K562 (cell line): ENCODE results near the gene PPP6R1. TPM values are rescaled to one million over a fixed set of nuclear protein-coding genes. Genes with fewer than 3 reads are reported as not detected.

Experiments used
- BRCA1 ChIP-seq, 2 experiments: fragments of 450-650 bp in 1 of 2; sonication (generic) in 1 of 2; formaldehyde crosslinking in 1 of 2; IDR thresholded peaks; 2 replicates each; pipeline versions ENCODE4 v1.5.0 to v1.6.1; 2017 to 2020; ENCODE audit warnings: mild to moderate bottlenecking in 1 of 2, missing genetic modification reagents in 1 of 2
- CBX5 ChIP-seq: IDR thresholded peaks from 2 replicates; pipeline ENCODE4 v1.6.1; 2014; ENCODE audit warnings: low read depth, borderline replicate concordance
- ETV6 ChIP-seq, 3 experiments: fragments of 150-350 bp in 1 of 3; sonication (generic) in 1 of 3; formaldehyde crosslinking in 1 of 3; IDR thresholded peaks; 2 replicates each; pipeline versions ENCODE4 v1.6.1 to v1.8.0; 2014 to 2022; ENCODE audit warnings: borderline replicate concordance in 2 of 3, low read depth in 2 of 3, antibody characterized with exemption in 1 of 3, low read length in 1 of 3, mild to moderate bottlenecking in 1 of 3, missing genetic modification reagents in 1 of 3
- FOXM1 ChIP-seq, 2 experiments: fragments of 450-650 bp in 1 of 2; sonication (generic) in 1 of 2; formaldehyde crosslinking in 1 of 2; IDR thresholded peaks; 2 replicates each; pipeline versions ENCODE4 v1.6.1 to v1.9.0; 2017 to 2022; ENCODE audit warnings: low read depth in 2 of 2, mild to moderate bottlenecking in 2 of 2, missing genetic modification reagents in 1 of 2, moderate library complexity in 1 of 2
- KAT7 ChIP-seq: sonication (generic); formaldehyde crosslinking; IDR thresholded peaks from 2 replicates; pipeline ENCODE4 v1.8.0; 2022; ENCODE audit warnings: missing genetic modification reagents, mild to moderate bottlenecking, borderline replicate concordance
- KDM2B ChIP-seq: fragments of 250-450 bp; sonication (Bioruptor Pico); IDR thresholded peaks from 2 replicates; pipeline ENCODE4 v1.8.0; 2021; ENCODE audit warnings: mild to moderate bottlenecking, moderate library complexity
- L3MBTL2 ChIP-seq: fragments of 450-650 bp; IDR thresholded peaks from 2 replicates; pipeline ENCODE4 v1.6.1; 2016; ENCODE audit warnings: mild to moderate bottlenecking, moderate library complexity
- MCM3 ChIP-seq: fragments of 450-650 bp; IDR thresholded peaks from 2 replicates; pipeline ENCODE4 v1.6.1; 2016
- MCM5 ChIP-seq: fragments of 450-650 bp; IDR thresholded peaks from 2 replicates; pipeline ENCODE4 v1.6.1; 2016; ENCODE audit warnings: low read depth
- PML ChIP-seq: IDR thresholded peaks from 2 replicates; pipeline ENCODE4 v1.6.1; 2012; ENCODE audit warnings: low read length, inconsistent platforms
- PRPF4 ChIP-seq: fragments of 200-400 bp; formaldehyde crosslinking; IDR thresholded peaks from one replicate; pipeline ENCODE4 v1.6.1; 2017; ENCODE audit warnings: low read length, low read depth, mild to moderate bottlenecking; ENCODE audit not compliant: insufficient read depth, poor library complexity, severe bottlenecking
- SAP30 ChIP-seq: fragments of 200-600 bp; sonication (generic); IDR thresholded peaks from 2 replicates; pipeline ENCODE4 v1.6.1; 2012; ENCODE audit warnings: borderline replicate concordance, low read depth, mild to moderate bottlenecking, moderate library complexity, low read length, control low read depth, inconsistent platforms; ENCODE audit not compliant: insufficient read depth, poor library complexity, severe bottlenecking
- SMARCC2 ChIP-seq: fragments of 450-650 bp; IDR thresholded peaks from 2 replicates; pipeline ENCODE4 v1.6.1; 2017; ENCODE audit warnings: antibody characterized with exemption, moderate library complexity, mild to moderate bottlenecking, low read depth
- SP1 ChIP-seq: sonication (generic); formaldehyde crosslinking; IDR thresholded peaks from 2 replicates; pipeline ENCODE4 v1.8.1; 2022; ENCODE audit warnings: mild to moderate bottlenecking, missing genetic modification reagents
- THRA ChIP-seq: fragments of 450-650 bp; IDR thresholded peaks from 2 replicates; pipeline ENCODE4 v1.6.1; 2017; ENCODE audit warnings: mild to moderate bottlenecking, moderate library complexity
- U2AF1 ChIP-seq: fragments of 200-400 bp; formaldehyde crosslinking; optimal IDR thresholded peaks from 2 replicates; pipeline ENCODE3; 2017; ENCODE audit warnings: mild to moderate bottlenecking, low read depth, low read length, moderate library complexity
- ZNF764 ChIP-seq: fragments of 250-450 bp; sonication (Bioruptor Pico); IDR thresholded peaks from 2 replicates; pipeline ENCODE4 v1.4.0; 2020; ENCODE audit warnings: low read depth, mild to moderate bottlenecking, moderate library complexity
- polyA plus RNA-seq, 8 experiments: library from polyadenylated mRNA; depleted of rRNA in 4 of 8; stranded (reverse) in 5 of 8; unstranded in 3 of 8; fragments of >200 nt; fragmentation: Nextera tagmentation in 2 of 8; fragmentation: Illumina TruSeq in 1 of 8; extraction: Ambion mirVana in 2 of 8; extraction: Trizol in 1 of 8; gene quantifications; 2 replicates each; pipeline versions ENCODE4 v1.2.1 to v1.2.3, GENCODE V29; 2011 to 2014; ENCODE audit warnings: inconsistent platforms in 1 of 8, missing spikeins in 1 of 8
- total RNA-seq, 7 experiments: library from RNA; depleted of rRNA in 6 of 7; stranded (reverse); fragments of >200 nt in 6 of 7; fragmentation: Illumina TruSeq in 2 of 7; extraction: Trizol in 2 of 7; gene quantifications; 2 replicates each; pipeline versions ENCODE4 v1.2.1 to v1.2.3, GENCODE V29; 2011 to 2021; ENCODE audit warnings: low replicate concordance in 1 of 7
- TF ChIP-seq, protein P1 (sequence below): sonication (generic); formaldehyde crosslinking; IDR thresholded peaks from 2 replicates; pipeline ENCODE4 v1.8.1; 2022; ENCODE audit warnings: missing genetic modification reagents
- TF ChIP-seq, protein P2 (sequence below), 3 experiments: fragments of 200-800 bp in 1 of 3; fragments of 250-450 bp in 1 of 3; fragments of 450-650 bp in 1 of 3; sonication (Bioruptor Pico) in 1 of 3; sonication (Bioruptor generic) in 1 of 3; formaldehyde crosslinking in 1 of 3; IDR thresholded peaks; 2 replicates each; pipeline versions ENCODE4 v1.6.1 to v1.8.0; 2016 to 2022; ENCODE audit warnings: mild to moderate bottlenecking in 2 of 3, missing genetic modification characterization in 2 of 3, missing compliant biosample characterization in 1 of 3, moderate library complexity in 1 of 3

PPP6R1 gene
- total and polyA plus RNA-seq, 9 of the 15 experiments (the other 6 are each of a cell fraction or from before 2014, with no cell fraction given), result 0.48 to 135 (median 37.2) TPM

- TF ChIP-seq CBX5, result 0 out of 2 replicates have a peak, but pooled peaks have one; percentile 30
- no peak for TF ChIP-seq PRPF4
- TF ChIP-seq L3MBTL2, result peak; percentile 82
- peak; percentile 80 for TF ChIP-seq SP1
- no peak; the same call in 1 of the 2 replicates for TF ChIP-seq KAT7 (CRISPR knock-in tag)
- TF ChIP-seq, protein P1, sequence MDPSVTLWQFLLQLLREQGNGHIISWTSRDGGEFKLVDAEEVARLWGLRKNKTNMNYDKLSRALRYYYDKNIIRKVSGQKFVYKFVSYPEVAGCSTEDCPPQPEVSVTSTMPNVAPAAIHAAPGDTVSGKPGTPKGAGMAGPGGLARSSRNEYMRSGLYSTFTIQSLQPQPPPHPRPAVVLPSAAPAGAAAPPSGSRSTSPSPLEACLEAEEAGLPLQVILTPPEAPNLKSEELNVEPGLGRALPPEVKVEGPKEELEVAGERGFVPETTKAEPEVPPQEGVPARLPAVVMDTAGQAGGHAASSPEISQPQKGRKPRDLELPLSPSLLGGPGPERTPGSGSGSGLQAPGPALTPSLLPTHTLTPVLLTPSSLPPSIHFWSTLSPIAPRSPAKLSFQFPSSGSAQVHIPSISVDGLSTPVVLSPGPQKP (CRISPR knock-in tag), result no peak
- TF ChIP-seq BRCA1 (IDR thresholded peaks at IDR 0.05), result no peak
- 0 out of 2 replicates have a peak, but pooled peaks have one; percentile 22 for TF ChIP-seq BRCA1 (CRISPR knock-in tag; IDR thresholded peaks at IDR 0.05)
- no peak; the same call in 1 of the 2 replicates for TF ChIP-seq SMARCC2
- TF ChIP-seq ETV6 (IDR thresholded peaks at IDR 0.05; ENCODE audit: borderline replicate concordance in 1 of 2, low read depth in 2 of 2, low read length in 1 of 2), result no peak
- no peak for TF ChIP-seq ETV6 (CRISPR knock-in tag; IDR thresholded peaks at IDR 0.05; ENCODE audit: borderline replicate concordance)
- no peak for TF ChIP-seq U2AF1
- no peak for TF ChIP-seq MCM3
- peak; percentile 72 for TF ChIP-seq SAP30
- TF ChIP-seq THRA, result no peak
- no peak for TF ChIP-seq KDM2B (CRISPR knock-in tag)
- TF ChIP-seq FOXM1 (IDR thresholded peaks at IDR 0.05; ENCODE audit: low read depth), result no peak
- TF ChIP-seq FOXM1 (CRISPR knock-in tag; IDR thresholded peaks at IDR 0.05; ENCODE audit: low read depth), result 0 out of 2 replicates have a peak, but pooled peaks have one; percentile 63
- TF ChIP-seq ZNF764 (CRISPR knock-in tag), result no peak
- TF ChIP-seq, protein P2, sequence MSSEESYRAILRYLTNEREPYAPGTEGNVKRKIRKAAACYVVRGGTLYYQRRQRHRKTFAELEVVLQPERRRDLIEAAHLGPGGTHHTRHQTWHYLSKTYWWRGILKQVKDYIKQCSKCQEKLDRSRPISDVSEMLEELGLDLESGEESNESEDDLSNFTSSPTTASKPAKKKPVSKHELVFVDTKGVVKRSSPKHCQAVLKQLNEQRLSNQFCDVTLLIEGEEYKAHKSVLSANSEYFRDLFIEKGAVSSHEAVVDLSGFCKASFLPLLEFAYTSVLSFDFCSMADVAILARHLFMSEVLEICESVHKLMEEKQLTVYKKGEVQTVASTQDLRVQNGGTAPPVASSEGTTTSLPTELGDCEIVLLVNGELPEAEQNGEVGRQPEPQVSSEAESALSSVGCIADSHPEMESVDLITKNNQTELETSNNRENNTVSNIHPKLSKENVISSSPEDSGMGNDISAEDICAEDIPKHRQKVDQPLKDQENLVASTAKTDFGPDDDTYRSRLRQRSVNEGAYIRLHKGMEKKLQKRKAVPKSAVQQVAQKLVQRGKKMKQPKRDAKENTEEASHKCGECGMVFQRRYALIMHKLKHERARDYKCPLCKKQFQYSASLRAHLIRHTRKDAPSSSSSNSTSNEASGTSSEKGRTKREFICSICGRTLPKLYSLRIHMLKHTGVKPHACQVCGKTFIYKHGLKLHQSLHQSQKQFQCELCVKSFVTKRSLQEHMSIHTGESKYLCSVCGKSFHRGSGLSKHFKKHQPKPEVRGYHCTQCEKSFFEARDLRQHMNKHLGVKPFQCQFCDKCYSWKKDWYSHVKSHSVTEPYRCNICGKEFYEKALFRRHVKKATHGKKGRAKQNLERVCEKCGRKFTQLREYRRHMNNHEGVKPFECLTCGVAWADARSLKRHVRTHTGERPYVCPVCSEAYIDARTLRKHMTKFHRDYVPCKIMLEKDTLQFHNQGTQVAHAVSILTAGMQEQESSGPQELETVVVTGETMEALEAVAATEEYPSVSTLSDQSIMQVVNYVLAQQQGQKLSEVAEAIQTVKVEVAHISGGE (CRISPR knock-in tag; IDR thresholded peaks at IDR 0.05), result no peak
- no peak for TF ChIP-seq MCM5
- peak; percentile 71 for TF ChIP-seq PML
Measured at GRCh38 chr19:55206664-55207500, 51.9 kb downstream of the PPP6R1 start (continued).
